WTC11 (cell line): Measurements from ENCODE around the gene VPS39.

Source experiments
- NFYB ChIP-seq: sonication (generic); formaldehyde crosslinking; conservative IDR thresholded peaks from 2 replicates; pipeline ENCODE4 v1.8.0; 2022; ENCODE audit warnings: low read depth, missing genetic modification reagents
- TEAD4 ChIP-seq: sonication (generic); formaldehyde crosslinking; IDR thresholded peaks from 2 replicates; pipeline ENCODE4 v1.8.0; 2022; ENCODE audit warnings: mild to moderate bottlenecking, missing genetic modification reagents
- TF ChIP-seq, protein P1 (sequence below): fragments of 200-600 bp; IDR thresholded peaks from 2 replicates; pipeline ENCODE4 v1.8.0; 2022; ENCODE audit warnings: antibody characterized with exemption

GRCh38 chr15:42213511-42213910, 5.4 kb upstream of the VPS39 start:
- TF ChIP-seq, protein P1, sequence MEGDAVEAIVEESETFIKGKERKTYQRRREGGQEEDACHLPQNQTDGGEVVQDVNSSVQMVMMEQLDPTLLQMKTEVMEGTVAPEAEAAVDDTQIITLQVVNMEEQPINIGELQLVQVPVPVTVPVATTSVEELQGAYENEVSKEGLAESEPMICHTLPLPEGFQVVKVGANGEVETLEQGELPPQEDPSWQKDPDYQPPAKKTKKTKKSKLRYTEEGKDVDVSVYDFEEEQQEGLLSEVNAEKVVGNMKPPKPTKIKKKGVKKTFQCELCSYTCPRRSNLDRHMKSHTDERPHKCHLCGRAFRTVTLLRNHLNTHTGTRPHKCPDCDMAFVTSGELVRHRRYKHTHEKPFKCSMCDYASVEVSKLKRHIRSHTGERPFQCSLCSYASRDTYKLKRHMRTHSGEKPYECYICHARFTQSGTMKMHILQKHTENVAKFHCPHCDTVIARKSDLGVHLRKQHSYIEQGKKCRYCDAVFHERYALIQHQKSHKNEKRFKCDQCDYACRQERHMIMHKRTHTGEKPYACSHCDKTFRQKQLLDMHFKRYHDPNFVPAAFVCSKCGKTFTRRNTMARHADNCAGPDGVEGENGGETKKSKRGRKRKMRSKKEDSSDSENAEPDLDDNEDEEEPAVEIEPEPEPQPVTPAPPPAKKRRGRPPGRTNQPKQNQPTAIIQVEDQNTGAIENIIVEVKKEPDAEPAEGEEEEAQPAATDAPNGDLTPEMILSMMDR: no peak
- TF ChIP-seq NFYB (CRISPR knock-in tag) (no peak), TEAD4 (CRISPR knock-in tag) (no peak)
